Epithelial cell of proximal tubule (primary cell): ENCODE measurements around the gene EIF4E1B. TPM values are rescaled to one million over a fixed set of nuclear protein-coding genes. Genes with fewer than 3 reads are reported as not detected.

Experiments used
- DNase-seq: peaks from one replicate; pipeline ENCODE4 v3.0.0-alpha.2; 2011; ENCODE audit warnings: low read depth
- H3K4me3 ChIP-seq: 2 replicates; pipeline ENCODE4 v1.5.1; 2011; ENCODE audit warnings: low read depth, mild to moderate bottlenecking, low read length
- CTCF ChIP-seq: conservative IDR thresholded peaks from 2 replicates; pipeline ENCODE4 v1.5.1; 2012; ENCODE audit warnings: low read depth, mild to moderate bottlenecking, low read length
- total RNA-seq: library from RNA; depleted of rRNA; stranded (reverse); fragments of >200 nt; gene quantifications from 2 replicates; pipeline ENCODE4 v1.2.3, GENCODE V29; 2015

The EIF4E1B gene
- total RNA-seq, 1 donor from 2014 or later: not detected

DNA sequence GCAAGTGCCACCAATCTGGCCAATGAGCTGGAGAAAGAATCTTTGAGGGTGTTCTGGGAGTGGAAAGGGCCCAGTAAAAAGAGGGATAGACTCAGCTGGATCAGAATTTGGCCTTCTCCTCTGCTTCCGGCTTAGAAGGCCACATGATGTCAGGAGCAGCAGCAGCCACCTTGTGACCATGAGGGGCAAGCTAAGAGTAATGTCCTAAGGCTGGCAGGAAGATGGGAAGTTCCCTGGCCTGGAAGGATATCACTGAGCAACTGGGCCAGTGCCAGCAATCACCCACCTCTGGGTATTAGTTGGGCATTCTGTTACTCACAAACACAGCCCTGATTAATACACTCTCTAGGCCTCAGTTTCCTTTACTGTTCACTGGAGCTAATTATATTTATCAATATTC is 61.0 kb downstream of the EIF4E1B start:
- H3K4me3 ChIP-seq: no peak overlapping the region
- no peak for DNase-seq
- TF ChIP-seq CTCF: no peak

DNA sequence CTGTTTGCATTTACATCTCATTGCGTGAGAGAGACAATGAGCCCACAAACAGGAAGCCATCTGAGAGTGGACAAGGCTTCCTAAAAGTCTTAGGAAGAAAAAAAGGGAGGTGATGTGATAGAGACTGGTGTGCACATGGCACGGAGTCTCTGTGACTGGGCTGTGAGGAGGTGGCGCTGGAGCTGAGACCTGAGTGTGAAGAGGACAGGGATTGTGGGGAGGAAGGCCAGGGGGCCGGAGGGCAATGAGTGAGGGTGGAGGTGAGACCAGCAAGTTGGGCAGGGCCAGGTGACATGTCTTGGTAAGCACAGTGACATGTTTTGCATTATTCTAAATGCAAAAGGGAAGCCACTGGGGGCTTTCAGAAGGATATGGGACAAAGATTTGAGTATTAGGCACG is 61.9 kb downstream of the EIF4E1B start:
- DNase-seq: no peak
- no peak for TF ChIP-seq CTCF
- no peak overlapping the region for H3K4me3 ChIP-seq

GRCh38 chr5:176692839-176693476 is 62.5 kb downstream of the EIF4E1B start:
- no peak overlapping the region for H3K4me3 ChIP-seq
- TF ChIP-seq CTCF: no peak
- no peak for DNase-seq

DNA sequence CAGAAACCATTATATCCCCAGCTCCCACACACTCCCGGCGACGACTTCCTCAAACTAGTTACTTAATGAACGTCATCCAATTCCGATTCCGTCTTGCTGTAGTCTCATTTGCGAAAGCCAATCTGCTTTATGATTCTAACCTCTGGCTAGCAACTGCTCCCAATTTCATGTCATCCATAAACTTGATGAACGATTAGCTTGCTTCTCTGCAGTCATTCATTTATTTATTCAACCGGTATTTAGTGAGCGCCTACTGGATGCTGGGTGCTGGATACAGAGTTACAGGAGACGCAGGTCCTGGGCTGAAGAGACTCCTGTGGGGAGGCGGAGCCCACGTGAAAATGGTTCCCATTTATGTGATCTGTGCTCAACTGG is 63.0 kb downstream of the EIF4E1B start:
- H3K4me3 ChIP-seq: no peak overlapping the region
- no peak for TF ChIP-seq CTCF

GRCh38 chr5:176694146-176694545 is 63.7 kb downstream of the EIF4E1B start:
- DNase-seq: no peak
- no peak overlapping the region for H3K4me3 ChIP-seq
- TF ChIP-seq CTCF: no peak

More for the DNA sequence above, 63.0 kb downstream of the EIF4E1B start:
- DNase-seq: no peak

- no peak overlapping the region for H3K4me3 ChIP-seq
- no peak for TF ChIP-seq CTCF
- no peak for DNase-seq
Measured at GRCh38 chr5:176694631-176695030, 64.2 kb downstream of the EIF4E1B start.

GRCh38 chr5:176695073-176695472 is 64.6 kb downstream of the EIF4E1B start:
- no peak for DNase-seq
- TF ChIP-seq CTCF: no peak

More at GRCh38 chr5:176695073-176695472, 64.6 kb downstream of the EIF4E1B start:
- no peak overlapping the region for H3K4me3 ChIP-seq
